ENCODE measurements around the gene ADARB1.

- TF ChIP-seq HDGF (IDR thresholded peaks at IDR 0.05; ENCODE audit: borderline replicate concordance) (no peak), FOXK2 (IDR thresholded peaks at IDR 0.05) (no peak), L3MBTL2 (conservative IDR thresholded peaks at IDR 0.05) (no peak), TARDBP (IDR thresholded peaks at IDR 0.05) (no peak), BHLHE40 (IDR thresholded peaks at IDR 0.05; ENCODE audit: borderline replicate concordance) (no peak)
These were observed 184.1 kb downstream of the ADARB1 start for GRCh38 chr21:45258466-45258865.

All from HEK293T (cell line).